Activated naive CD4-positive, alpha-beta T cell treated with anti-CD3 and anti-CD28 coated beads for 36 hours (primary cell): Measurements from ENCODE around the gene UNC45A. TPM values are rescaled to one million over a fixed set of nuclear protein-coding genes. Genes with fewer than 3 reads are reported as not detected.

Experiments used
- CTCF ChIA-PET: fragments of 350-600 bp; sonication (Branson Sonifier 250); formaldehyde crosslinking; loops from one replicate; lab custom pipeline; 2021; ENCODE audit warnings: antibody characterized with exemption; lab: Charles Lee
- DNase-seq: peaks from one replicate; pipeline ENCODE4 v3.0.0-alpha.2; 2020
- H3K27ac Mint-ChIP-seq: one replicate; pipeline ENCODE4 v1.8.0; 2021; ENCODE audit warnings: mild to moderate bottlenecking, mixed read lengths
- H3K27me3 Mint-ChIP-seq: one replicate; pipeline ENCODE4 v1.8.0; 2021; ENCODE audit warnings: low read depth, mixed read lengths
- H3K36me3 Mint-ChIP-seq: one replicate; pipeline ENCODE4 v1.8.0; 2021; ENCODE audit warnings: low read depth, mixed read lengths
- H3K4me1 Mint-ChIP-seq: one replicate; pipeline ENCODE4 v1.8.0; 2021; ENCODE audit warnings: low read depth, mixed read lengths
- H3K4me3 Mint-ChIP-seq: one replicate; pipeline ENCODE4 v1.8.0; 2021; ENCODE audit warnings: mild to moderate bottlenecking, moderate library complexity, mixed read lengths
- H3K9me3 Mint-ChIP-seq: one replicate; pipeline ENCODE4 v1.8.0; 2021; ENCODE audit warnings: mixed read lengths
- intact Hi-C: fragments of 100-400 bp; cut with micrococcal nuclease; formaldehyde crosslinking; loops from one replicate; pipeline ENCODE4 v1.15.1; 2023
- total RNA-seq, 2 experiments: library from RNA; stranded (reverse); gene quantifications; one replicate each; pipeline ENCODE4 v1.2.3, GENCODE V29; 2021

UNC45A gene
- total RNA-seq, 2 experiments from 2014 or later: 69.9 to 70.8 TPM

DNA sequence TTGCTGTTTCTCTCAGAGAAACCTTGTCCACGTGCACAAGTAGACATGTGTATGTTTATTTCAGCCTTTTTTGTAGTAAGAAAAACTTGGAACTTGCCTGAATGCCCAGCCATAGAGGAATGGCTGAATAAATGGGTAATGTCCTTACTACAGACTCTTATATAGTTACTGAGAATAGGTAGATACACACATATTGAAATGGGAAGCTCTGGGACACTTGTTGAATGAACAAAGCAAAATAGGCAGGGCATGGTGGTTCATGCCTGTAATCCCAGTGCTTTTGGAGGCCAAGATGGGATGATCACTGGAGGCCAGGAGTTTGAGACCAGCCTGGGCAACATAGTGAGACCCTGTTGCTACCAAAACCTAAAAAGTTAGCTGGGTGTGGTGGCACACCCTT is 1.7 kb downstream of the UNC45A start:
- Mint-ChIP-seq H3K4me3 (peak overlapping the region; percentile 83), H3K9me3 (no peaks in the 10 kb centered on the region), H3K27ac (no peak overlapping the region), H3K27me3 (no peaks in the 10 kb centered on the region), H3K36me3 (peaks cover 20% of the 10 kb centered on the region), H3K4me1 (peaks cover 23% of the 10 kb centered on the region)
- no peak for DNase-seq
- CTCF ChIA-PET: interaction anchor here (0.5 to 8.9 kb wide), 3 partner anchors 20 to 91 kb away, joined by 3 to 169 read pairs (median 104); partner anchors contain the start of genes MAN2A2 and RCCD1
- intact Hi-C loops: loop anchor here (10.0 kb wide), 1 partner anchor 552 kb away; the partner anchor contains the start of gene IQGAP1

DNA sequence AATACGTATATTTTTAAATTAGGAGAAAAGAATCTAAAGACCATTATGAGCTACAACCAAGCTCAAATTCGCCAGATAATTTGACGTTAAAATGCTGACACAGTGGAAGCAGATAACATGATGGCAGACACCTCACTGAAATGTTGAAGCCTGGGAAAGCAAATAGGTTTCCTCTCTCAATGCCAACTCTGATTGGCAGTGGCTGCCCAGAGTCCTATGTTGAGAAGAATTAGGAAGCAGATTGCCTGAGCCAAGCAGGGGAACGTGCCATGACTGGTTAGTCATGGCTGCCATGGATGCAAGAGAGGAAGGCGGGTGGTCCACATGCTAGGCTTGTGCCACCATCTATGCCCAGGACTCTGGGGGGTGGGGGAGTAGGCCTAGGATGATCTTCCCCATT is 3.2 kb downstream of the UNC45A start:
- intact Hi-C loops: loop anchor here (10.0 kb wide), 1 partner anchor 553 kb away; the partner anchor contains the start of gene IQGAP1
- H3K36me3 Mint-ChIP-seq: peaks cover 22% of the 10 kb centered on the region
- H3K27ac Mint-ChIP-seq: no peak overlapping the region
- CTCF ChIA-PET: interaction anchor here (0.6 kb wide), 1 partner anchor 321 kb away, joined by 3 read pairs; no protein-coding TSS in a partner anchor
- H3K27me3 Mint-ChIP-seq: no peaks in the 10 kb centered on the region
- H3K4me1 Mint-ChIP-seq: peaks cover 19% of the 10 kb centered on the region
- H3K9me3 Mint-ChIP-seq: no peaks in the 10 kb centered on the region
- DNase-seq: no peak
- H3K4me3 Mint-ChIP-seq: no peak overlapping the region

DNA sequence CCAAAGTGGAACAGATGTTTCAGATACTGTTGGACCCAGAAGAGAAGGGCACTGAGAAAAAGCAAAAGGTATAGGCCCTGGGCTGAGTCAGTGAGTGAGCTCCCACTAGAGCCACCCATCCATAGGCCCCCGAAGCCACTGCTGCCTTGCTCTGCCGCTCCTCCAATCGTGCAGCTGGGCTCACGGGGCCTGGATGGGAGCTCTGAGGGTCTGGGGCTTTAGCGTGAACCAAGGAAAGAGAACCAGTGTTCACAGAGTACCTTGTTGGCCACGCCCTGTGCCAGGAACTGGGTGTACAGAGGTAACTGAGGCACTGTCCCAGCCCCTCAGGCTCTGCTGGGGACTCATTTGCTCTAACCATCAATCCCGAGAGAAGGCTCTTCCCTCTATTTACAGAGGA is 4.7 kb downstream of the UNC45A start:
- Mint-ChIP-seq H3K4me1 (peaks cover 14% of the 10 kb centered on the region), H3K27me3 (no peaks in the 10 kb centered on the region), H3K9me3 (no peaks in the 10 kb centered on the region), H3K27ac (no peak overlapping the region), H3K36me3 (peaks cover 22% of the 10 kb centered on the region), H3K4me3 (no peak overlapping the region)
- intact Hi-C loops: loop anchor here (10.0 kb wide), 1 partner anchor 555 kb away; the partner anchor contains the start of gene IQGAP1
- CTCF ChIA-PET: interaction anchor here (0.6 to 1.5 kb wide), 3 partner anchors 8 to 179 kb away, joined by 3 to 5 read pairs (median 4); no protein-coding TSS in a partner anchor
- DNase-seq: no peak

DNA sequence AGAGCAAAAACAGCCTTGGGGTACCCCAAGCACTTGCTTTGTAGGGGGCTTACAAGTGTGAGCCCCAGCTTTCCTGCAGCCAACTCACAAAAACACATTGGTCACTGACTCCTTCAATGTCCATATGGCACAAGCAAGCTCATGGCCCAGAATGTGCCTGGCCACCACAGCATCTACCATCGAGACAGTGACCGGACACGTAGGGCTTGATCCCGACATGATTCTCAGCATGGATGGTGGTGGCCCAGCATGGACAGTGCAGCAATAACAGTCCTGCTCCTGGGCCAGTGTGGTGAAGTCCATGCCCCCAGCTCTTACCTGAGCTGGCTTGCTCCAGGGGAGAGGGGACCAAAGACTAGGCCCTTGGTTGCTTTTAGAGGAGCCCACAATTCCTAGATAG is 6.0 kb downstream of the UNC45A start:
- intact Hi-C loops: no loop called here
- no peak for DNase-seq
- Mint-ChIP-seq H3K27ac (no peak overlapping the region), H3K4me3 (no peak overlapping the region), H3K36me3 (peaks cover 27% of the 10 kb centered on the region), H3K9me3 (no peaks in the 10 kb centered on the region), H3K27me3 (no peaks in the 10 kb centered on the region), H3K4me1 (peaks cover 8% of the 10 kb centered on the region)
- CTCF ChIA-PET: interaction anchor here (0.5 to 4.2 kb wide), 4 partner anchors 9 to 308 kb away, joined by 3 to 31 read pairs (median 3); partner anchors contain the start of genes HDDC3 and RCCD1

DNA sequence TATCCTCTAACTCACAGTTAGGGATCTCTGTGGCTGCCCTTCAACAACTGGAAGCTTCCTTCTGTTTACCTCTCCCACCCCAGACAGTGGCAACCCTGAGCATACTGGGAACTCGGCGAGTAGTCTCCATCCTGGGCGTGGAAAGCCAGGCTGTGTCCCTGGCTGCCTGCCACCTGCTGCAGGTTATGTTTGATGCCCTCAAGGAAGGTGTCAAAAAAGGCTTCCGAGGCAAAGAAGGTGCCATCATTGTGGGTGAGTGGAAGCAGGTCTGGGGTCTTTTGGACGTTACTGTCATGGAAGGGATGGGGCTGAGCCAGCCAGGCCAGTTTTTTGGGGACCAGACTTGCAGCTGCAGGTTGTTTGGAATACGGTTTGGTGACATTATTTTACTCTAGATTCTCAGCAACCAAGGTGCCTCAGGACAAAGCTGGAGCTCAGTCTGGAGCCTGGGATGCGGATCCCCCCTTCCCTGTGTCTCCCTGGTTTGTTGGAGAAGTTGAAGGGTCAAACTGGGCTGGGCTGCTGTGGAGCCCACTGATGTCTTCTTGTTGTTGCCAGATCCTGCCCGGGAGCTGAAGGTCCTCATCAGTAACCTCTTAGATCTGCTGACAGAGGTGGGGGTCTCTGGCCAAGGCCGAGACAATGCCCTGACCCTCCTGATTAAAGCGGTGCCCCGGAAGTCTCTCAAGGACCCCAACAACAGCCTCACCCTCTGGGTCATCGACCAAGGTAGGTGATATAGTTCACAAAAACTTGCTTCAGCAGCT is 7.5 kb downstream of the UNC45A start:
- peaks cover 28% of the 10 kb centered on the region for H3K36me3 Mint-ChIP-seq
- H3K27ac Mint-ChIP-seq: no peak overlapping the region
- DNase-seq: no peak
- intact Hi-C loops: no loop called here
- no peaks in the 10 kb centered on the region for H3K9me3 Mint-ChIP-seq
- CTCF ChIA-PET: interaction anchor here (0.7 to 4.2 kb wide), 5 partner anchors 10 to 300 kb away, joined by 3 to 31 read pairs (median 3); partner anchors contain the start of gene HDDC3
- H3K4me1 Mint-ChIP-seq: no peaks in the 10 kb centered on the region
- H3K4me3 Mint-ChIP-seq: no peak overlapping the region
- H3K27me3 Mint-ChIP-seq: no peaks in the 10 kb centered on the region

DNA sequence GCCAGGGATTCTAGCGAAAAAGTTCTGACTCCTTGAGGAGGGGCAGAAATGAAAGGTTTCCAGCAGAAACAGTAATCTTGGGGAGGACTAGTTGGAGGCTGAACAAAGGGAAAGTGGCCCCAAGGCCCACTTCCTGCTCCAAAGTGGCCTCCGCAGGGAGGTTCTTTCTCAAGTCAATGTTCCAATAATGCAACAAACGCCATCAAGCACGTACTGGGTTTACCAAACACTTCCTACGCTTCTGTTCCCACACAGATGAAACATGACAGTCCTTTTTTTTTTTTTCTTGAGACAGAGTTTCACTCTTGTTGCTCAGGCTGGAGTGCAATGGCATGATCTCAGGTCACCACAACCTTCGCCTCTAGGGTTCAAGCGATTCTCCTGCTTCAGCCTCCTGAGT is 10.0 kb downstream of the UNC45A start:
- Mint-ChIP-seq H3K4me3 (no peak overlapping the region), H3K27me3 (no peaks in the 10 kb centered on the region), H3K36me3 (peaks cover 34% of the 10 kb centered on the region), H3K4me1 (no peaks in the 10 kb centered on the region), H3K9me3 (no peaks in the 10 kb centered on the region), H3K27ac (no peak overlapping the region)
- no peak for DNase-seq
- intact Hi-C loops: no loop called here
- CTCF ChIA-PET: interaction anchor here (0.8 to 1.0 kb wide), 2 partner anchors 88 to 644 kb away, joined by 3 read pairs; no protein-coding TSS in a partner anchor

DNA sequence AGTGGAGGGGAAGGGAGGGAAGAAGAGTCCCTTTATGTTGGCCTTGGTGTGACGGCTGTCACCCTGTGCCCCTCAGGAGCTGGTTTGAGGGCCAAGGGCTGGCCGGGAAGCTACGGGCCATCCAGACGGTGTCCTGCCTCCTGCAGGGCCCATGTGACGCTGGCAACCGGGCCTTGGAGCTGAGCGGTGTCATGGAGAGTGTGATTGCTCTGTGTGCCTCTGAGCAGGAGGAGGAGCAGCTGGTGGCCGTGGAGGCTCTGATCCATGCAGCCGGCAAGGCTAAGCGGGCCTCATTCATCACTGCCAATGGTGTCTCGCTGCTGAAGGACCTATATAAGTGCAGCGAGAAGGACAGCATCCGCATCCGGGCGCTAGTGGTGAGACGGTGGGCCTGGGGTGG is 11.5 kb downstream of the UNC45A start:
- peaks cover 25% of the 10 kb centered on the region for H3K36me3 Mint-ChIP-seq
- CTCF ChIA-PET: interaction anchor here (0.7 to 4.0 kb wide), 4 partner anchors 11 to 104 kb away, joined by 3 to 19 read pairs (median 6); partner anchors contain the start of genes HDDC3 and UNC45A
- no peaks in the 10 kb centered on the region for H3K4me1 Mint-ChIP-seq
- no peaks in the 10 kb centered on the region for H3K27me3 Mint-ChIP-seq
- DNase-seq: no peak
- no peaks in the 10 kb centered on the region for H3K9me3 Mint-ChIP-seq
- no peak overlapping the region for H3K27ac Mint-ChIP-seq
- H3K4me3 Mint-ChIP-seq: no peak overlapping the region
- intact Hi-C loops: no loop called here

DNA sequence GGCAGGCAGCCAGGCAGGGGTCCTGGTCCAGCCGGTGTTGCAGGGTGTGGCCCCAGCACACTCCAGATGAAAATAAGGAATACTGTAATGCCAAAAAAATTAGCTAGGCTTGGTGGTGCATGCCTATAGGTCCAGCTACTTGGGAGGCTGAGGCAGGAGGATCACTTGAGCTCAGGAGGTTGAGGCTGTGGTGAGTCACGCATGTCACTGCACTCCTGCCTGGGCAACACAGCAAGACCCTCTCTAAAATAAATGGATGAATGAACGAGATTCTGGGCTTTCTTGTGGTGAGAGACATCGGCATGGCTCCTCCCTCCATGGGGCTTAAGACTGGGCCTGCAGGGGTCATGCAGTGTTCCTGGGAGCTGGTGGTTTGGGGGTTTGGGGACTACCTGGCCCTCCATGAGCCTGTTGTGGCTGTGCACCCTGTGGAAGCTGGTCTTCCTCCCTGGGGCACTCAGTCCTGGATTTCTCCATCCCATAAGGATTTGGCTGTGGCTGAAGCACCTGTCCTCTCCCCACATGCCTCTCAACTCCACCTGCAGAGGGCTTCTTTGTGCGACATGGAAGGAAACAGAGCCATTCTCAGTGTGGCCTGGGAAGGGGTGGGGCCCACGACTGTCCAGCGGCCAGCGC is 12.0 kb downstream of the UNC45A start:
- H3K27ac Mint-ChIP-seq: no peak overlapping the region

DNA sequence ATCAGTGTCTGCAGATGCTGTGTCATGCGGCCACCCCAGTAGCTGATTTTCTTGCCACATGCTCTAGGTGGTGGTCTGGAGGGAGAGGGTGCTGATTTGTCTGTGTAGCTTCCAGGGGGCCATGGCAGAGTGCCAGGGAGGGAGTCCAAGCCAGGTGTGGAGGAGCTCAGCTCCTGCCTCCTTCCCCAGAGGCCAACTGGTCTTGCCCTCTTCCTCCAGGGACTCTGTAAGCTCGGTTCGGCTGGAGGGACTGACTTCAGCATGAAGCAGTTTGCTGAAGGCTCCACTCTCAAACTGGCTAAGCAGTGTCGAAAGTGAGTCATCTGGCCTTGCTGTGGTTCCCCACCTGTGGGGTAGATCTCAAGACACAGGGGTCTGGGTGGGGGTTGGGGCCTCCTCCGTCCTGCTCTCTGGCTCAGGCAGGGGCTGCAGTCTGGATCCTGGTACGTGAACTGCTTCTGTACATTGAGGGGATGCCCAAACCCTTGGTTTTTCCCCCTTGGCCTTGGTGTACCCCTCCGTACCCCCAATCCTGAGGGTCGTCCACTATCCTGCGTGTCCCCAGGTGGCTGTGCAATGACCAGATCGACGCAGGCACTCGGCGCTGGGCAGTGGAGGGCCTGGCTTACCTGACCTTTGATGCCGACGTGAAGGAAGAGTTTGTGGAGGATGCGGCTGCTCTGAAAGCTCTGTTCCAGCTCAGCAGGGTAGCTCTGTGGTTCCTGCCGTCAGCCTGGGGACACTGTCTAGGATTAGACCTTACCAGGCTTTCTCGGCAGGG is 12.7 kb downstream of the UNC45A start:
- H3K9me3 Mint-ChIP-seq: no peaks in the 10 kb centered on the region
- intact Hi-C loops: no loop called here
- peaks cover 30% of the 10 kb centered on the region for H3K36me3 Mint-ChIP-seq
- no peak for DNase-seq
- CTCF ChIA-PET: interaction anchor here (0.6 to 4.0 kb wide), 4 partner anchors 9 to 109 kb away, joined by 3 to 19 read pairs (median 4); partner anchors contain the start of gene UNC45A
- no peaks in the 10 kb centered on the region for H3K4me1 Mint-ChIP-seq
- H3K27ac Mint-ChIP-seq: no peak overlapping the region
- H3K27me3 Mint-ChIP-seq: no peaks in the 10 kb centered on the region
- no peak overlapping the region for H3K4me3 Mint-ChIP-seq

More for the DNA sequence above, 12.0 kb downstream of the UNC45A start:
- no peak for DNase-seq
- CTCF ChIA-PET: interaction anchor here (0.6 to 4.0 kb wide), 5 partner anchors 10 to 109 kb away, joined by 3 to 19 read pairs (median 3); partner anchors contain the start of genes HDDC3 and UNC45A
- Mint-ChIP-seq H3K36me3 (peaks cover 28% of the 10 kb centered on the region), H3K9me3 (no peaks in the 10 kb centered on the region), H3K4me3 (no peak overlapping the region), H3K4me1 (no peaks in the 10 kb centered on the region), H3K27me3 (no peaks in the 10 kb centered on the region)
- intact Hi-C loops: no loop called here

DNA sequence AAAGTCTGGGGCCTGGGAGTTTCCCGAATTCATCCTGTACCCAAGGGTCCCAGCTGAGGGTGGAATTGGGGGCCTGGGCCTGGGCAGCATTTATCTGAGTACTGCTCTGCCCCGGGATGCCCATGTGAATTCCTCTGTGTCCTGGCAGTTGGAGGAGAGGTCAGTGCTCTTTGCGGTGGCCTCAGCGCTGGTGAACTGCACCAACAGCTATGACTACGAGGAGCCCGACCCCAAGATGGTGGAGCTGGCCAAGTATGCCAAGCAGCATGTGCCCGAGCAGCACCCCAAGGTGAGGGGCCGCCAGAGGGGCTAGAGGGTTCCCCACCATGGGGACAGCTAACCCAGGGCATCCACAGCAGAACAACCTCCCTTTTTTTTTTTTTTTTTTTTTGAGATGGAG is 13.4 kb downstream of the UNC45A start:
- intact Hi-C loops: no loop called here
- Mint-ChIP-seq H3K27ac (no peak overlapping the region), H3K4me1 (no peaks in the 10 kb centered on the region), H3K9me3 (no peaks in the 10 kb centered on the region), H3K36me3 (peaks cover 32% of the 10 kb centered on the region), H3K27me3 (no peaks in the 10 kb centered on the region), H3K4me3 (no peak overlapping the region)
- DNase-seq: no peak
- CTCF ChIA-PET: interaction anchor here (1.6 to 4.0 kb wide), 2 partner anchors 9 to 15 kb away, joined by 5 to 19 read pairs; no protein-coding TSS in a partner anchor

DNA sequence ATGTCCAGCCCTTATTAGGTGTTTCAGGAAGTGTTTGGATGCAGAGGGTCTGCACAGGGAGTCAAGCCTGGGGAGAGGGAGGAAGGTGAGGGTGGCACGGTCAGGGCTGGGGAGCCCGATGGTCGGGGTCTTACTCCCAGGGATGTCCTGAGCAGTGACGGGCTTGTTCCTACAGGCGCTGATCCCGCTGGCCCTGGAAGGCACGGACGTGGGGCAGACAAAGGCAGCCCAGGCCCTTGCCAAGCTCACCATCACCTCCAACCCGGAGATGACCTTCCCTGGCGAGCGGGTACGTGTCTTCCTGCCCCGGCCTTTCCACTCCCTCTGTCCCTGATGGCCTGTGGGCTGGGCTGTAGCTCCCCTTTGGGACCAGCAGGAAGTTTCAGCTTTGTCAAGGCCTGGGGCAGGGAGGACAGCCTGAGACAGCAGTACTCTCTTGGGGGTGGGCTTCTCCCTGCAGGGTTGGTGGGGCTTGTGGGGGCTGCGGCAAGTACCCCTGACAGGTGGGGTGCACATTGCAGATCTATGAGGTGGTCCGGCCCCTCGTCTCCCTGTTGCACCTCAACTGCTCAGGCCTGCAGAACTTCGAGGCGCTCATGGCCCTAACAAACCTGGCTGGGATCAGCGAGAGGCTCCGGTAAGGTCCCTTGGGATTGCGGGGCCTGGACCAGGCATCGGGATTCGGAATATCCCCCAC is 15.0 kb downstream of the UNC45A start:
- H3K9me3 Mint-ChIP-seq: no peaks in the 10 kb centered on the region
- no peak overlapping the region for H3K27ac Mint-ChIP-seq
- peaks cover 2% of the 10 kb centered on the region for H3K4me1 Mint-ChIP-seq
- no peaks in the 10 kb centered on the region for H3K27me3 Mint-ChIP-seq
- intact Hi-C loops: no loop called here
- no peak overlapping the region for H3K4me3 Mint-ChIP-seq
- no peak for DNase-seq
- CTCF ChIA-PET: no interaction called here
- H3K36me3 Mint-ChIP-seq: peaks cover 29% of the 10 kb centered on the region
